ENCODE data around the gene THBS3.
A peak's percentile ranks its signal among the peaks of the same experiment; 100 is the strongest.
"Not testable (repeated sequence)": the region's sequence is repeated elsewhere in the genome, so short reads cannot be mapped to it uniquely, and the experiment has no call there.

THBS3 gene

DNA sequence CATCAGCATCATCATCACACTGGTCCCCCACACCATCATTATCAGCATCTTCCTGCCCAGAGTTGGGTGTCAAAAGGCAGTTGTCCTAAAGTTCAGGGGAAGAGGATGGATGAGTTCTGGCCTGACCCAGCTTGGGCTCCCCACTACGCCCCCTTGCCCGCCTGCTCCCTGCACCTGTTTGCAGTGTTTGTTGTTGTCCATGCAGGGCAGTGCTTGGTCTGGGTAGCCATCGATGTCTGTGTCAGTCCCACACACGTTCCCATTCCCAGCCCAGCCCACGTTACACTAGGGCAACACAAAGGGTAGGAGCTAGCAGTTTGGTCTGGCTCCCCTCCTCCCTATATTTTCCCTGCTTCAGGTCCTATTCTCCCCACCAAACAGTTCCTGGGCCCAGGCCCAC is 6.8 kb downstream of the THBS3 start:
- Histone ChIP-seq H3K36me3 (ENCODE audit: control insufficient read depth in 5 of 5, insufficient read depth in 5 of 5, low read length in 5 of 5) (peaks cover 0 to 30% (median 25%) of the 10 kb centered on the region in 5 donors), H3K27me3 (ENCODE audit: control insufficient read depth in 5 of 5, insufficient read depth in 4 of 5, low read length in 5 of 5) (no peaks in the 10 kb centered on the region), H3K27ac (ENCODE audit: low read depth, low read length) (no peak overlapping the region), H3K9ac (ENCODE audit: low read length in 5 of 5) (no peak overlapping the region), H3K4me3 (ENCODE audit: low read depth in 1 of 5, low read length in 5 of 5) (no peak overlapping the region), H3K9me3 (ENCODE audit: control insufficient read depth in 5 of 5, low read length in 5 of 5) (no peaks in the 10 kb centered on the region), H3K4me1 (ENCODE audit: control insufficient read depth in 5 of 5, insufficient read depth in 5 of 5, low read length in 5 of 5) (peaks cover 0 to 18% (median 10%) of the 10 kb centered on the region in 5 donors)

DNA sequence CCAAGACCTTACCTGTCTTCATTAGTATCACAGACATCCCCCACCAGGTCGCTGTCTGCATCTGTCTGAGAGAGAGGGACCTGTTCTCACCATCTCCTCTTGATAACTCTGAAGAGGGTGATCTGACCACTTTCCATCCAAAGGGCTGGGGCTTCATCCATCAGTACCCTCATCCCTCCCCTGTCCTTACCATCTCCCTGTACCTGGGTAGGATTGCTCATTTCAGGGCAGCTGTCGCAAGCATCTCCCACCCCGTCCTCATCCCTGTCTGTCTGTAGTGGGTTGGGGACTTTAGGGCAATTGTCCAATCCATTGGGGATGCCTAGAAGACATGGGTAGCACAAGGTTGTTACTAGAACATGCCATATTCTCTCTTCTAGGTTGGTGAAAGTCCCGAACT is 7.9 kb downstream of the THBS3 start:
- no peaks in the 10 kb centered on the region for H3K27me3 ChIP-seq (ENCODE audit: control insufficient read depth in 5 of 5, insufficient read depth in 4 of 5, low read length in 5 of 5)
- peaks cover 0 to 30% (median 25%) of the 10 kb centered on the region in 5 donors for H3K36me3 ChIP-seq (ENCODE audit: control insufficient read depth in 5 of 5, insufficient read depth in 5 of 5, low read length in 5 of 5)
- H3K27ac ChIP-seq (ENCODE audit: low read depth, low read length) = no peak overlapping the region
- H3K9me3 ChIP-seq (ENCODE audit: control insufficient read depth in 5 of 5, low read length in 5 of 5) = no peaks in the 10 kb centered on the region
- H3K4me3 ChIP-seq (ENCODE audit: low read depth in 1 of 5, low read length in 5 of 5) = no peak overlapping the region
- peaks cover 4 to 26% (median 18%) of the 10 kb centered on the region in 5 donors for H3K4me1 ChIP-seq (ENCODE audit: control insufficient read depth in 5 of 5, insufficient read depth in 5 of 5, low read length in 5 of 5)
- H3K9ac ChIP-seq (ENCODE audit: low read length in 5 of 5) = no peak overlapping the region

DNA sequence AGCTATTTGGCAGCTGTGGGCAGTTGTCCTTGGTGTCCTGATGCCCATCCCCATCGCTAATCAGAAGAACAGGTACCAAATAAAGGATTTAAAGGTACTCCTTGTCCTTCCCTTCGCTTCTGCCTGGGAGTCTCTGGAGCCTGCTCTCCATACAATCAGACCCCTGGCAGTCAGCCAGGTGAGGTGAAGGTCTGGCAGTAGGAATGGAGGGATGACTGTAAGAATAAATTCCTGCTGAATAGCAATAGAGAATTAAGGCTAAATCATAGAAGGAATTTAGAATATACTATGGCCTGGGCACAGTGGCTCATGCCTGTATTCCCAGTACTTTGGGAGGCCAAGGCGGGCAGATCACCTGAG is 9.2 kb downstream of the THBS3 start:
- Histone ChIP-seq H3K27ac (ENCODE audit: low read depth, low read length) (no peak overlapping the region), H3K27me3 (ENCODE audit: control insufficient read depth in 5 of 5, insufficient read depth in 4 of 5, low read length in 5 of 5) (no peaks in the 10 kb centered on the region), H3K9ac (ENCODE audit: low read length in 5 of 5) (no peak overlapping the region)

DNA sequence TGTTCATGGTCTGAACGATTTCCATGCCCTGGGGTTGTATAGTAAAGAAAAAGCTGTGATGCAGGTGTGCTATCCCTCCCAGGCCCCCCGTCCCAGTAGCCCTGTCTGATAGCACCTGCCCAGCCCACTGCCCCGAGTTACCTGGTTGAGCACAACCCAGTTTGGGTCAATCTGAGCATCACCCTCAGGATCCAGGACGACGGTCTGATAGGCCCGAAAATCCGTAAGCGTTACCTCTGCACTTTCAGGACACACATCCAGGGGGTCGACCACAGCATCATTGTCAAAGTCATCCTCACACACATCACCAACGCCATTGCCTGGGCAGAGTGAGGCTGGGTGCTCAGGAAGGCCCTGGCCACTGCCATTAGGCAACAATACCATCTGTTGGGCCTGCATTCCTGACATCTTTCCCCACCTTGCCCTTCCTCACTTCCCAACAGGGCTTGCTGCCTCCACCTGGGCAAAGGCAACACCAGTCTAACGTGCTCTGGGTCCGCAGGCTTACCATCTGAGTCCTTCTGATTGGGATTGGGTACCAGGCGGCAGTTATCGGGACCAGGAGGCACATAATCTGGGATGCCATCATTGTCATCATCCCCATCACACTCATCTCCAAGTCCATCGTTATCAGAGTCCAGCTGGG is 9.7 kb downstream of the THBS3 start:
- Histone ChIP-seq H3K36me3 (ENCODE audit: control insufficient read depth in 5 of 5, insufficient read depth in 5 of 5, low read length in 5 of 5) (peaks cover 0 to 30% (median 25%) of the 10 kb centered on the region in 5 donors), H3K9me3 (ENCODE audit: control insufficient read depth in 5 of 5, low read length in 5 of 5) (no peaks in the 10 kb centered on the region), H3K27ac (ENCODE audit: low read depth, low read length) (peak overlapping the region; percentile 50)

More for the DNA sequence above, 9.2 kb downstream of the THBS3 start:
- no peaks in the 10 kb centered on the region for H3K9me3 ChIP-seq (ENCODE audit: control insufficient read depth in 5 of 5, low read length in 5 of 5)
- H3K36me3 ChIP-seq (ENCODE audit: control insufficient read depth in 5 of 5, insufficient read depth in 5 of 5, low read length in 5 of 5) = peaks cover 0 to 30% (median 25%) of the 10 kb centered on the region in 5 donors
- no peak overlapping the region for H3K4me3 ChIP-seq (ENCODE audit: low read depth in 1 of 5, low read length in 5 of 5)
- peaks cover 6 to 39% (median 31%) of the 10 kb centered on the region in 5 donors for H3K4me1 ChIP-seq (ENCODE audit: control insufficient read depth in 5 of 5, insufficient read depth in 5 of 5, low read length in 5 of 5)

DNA sequence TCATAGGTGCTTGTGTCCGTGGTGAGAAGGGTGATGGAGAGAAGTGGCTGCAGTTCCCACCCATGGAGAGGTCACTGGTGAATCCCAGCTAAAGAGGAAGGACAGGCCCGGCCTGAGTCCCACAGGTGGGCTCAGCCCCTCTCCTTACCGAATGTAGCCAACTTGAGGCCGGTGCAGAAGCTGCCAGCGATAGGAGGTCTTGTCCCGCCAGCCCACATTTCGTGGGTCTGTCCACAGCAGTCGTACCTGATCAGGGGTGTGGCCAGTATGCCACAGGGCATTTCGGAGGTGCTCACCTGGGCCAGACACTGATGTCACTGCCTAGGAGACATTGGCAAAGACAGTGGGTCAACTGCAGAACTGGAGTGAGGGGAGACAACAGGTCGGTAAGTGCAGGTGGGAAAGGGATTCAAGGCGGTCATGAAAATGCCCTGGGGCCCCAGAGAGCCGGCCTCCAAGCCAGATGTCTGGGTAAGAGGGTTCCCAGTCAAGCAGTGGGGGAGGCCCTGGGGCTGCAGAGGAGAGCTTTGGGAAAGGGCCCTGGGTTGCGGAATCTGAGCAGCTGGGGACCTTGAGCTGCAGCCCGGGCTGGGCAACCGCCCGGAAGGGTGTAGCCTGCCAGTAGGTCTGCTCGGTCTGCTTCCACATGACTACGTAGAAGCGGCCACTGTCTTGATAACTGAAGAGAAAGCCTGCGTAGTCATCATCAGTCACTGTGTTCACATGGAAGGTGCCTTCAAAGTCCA is 10.6 kb downstream of the THBS3 start:
- Histone ChIP-seq H3K36me3 (ENCODE audit: control insufficient read depth in 5 of 5, insufficient read depth in 5 of 5, low read length in 5 of 5) (peaks cover 0 to 30% (median 25%) of the 10 kb centered on the region in 5 donors), H3K4me1 (ENCODE audit: control insufficient read depth in 5 of 5, insufficient read depth in 5 of 5, low read length in 5 of 5) (peaks cover 6 to 46% (median 38%) of the 10 kb centered on the region in 5 donors), H3K9me3 (ENCODE audit: control insufficient read depth in 5 of 5, low read length in 5 of 5) (no peaks in the 10 kb centered on the region), H3K4me3 (ENCODE audit: low read depth in 1 of 5, low read length in 5 of 5) (no peak overlapping the region), H3K27ac (ENCODE audit: low read depth, low read length) (peak overlapping the region; percentile 50), H3K27me3 (ENCODE audit: control insufficient read depth in 5 of 5, insufficient read depth in 4 of 5, low read length in 5 of 5) (no peaks in the 10 kb centered on the region), H3K9ac (ENCODE audit: low read length in 5 of 5) (peak overlapping the region in 1 of 5 donors; percentile 28)

More for the DNA sequence above, 9.7 kb downstream of the THBS3 start:
- no peak overlapping the region for H3K9ac ChIP-seq (ENCODE audit: low read length in 5 of 5)
- H3K27me3 ChIP-seq (ENCODE audit: control insufficient read depth in 5 of 5, insufficient read depth in 4 of 5, low read length in 5 of 5) = no peaks in the 10 kb centered on the region
- peaks cover 6 to 44% (median 36%) of the 10 kb centered on the region in 5 donors for H3K4me1 ChIP-seq (ENCODE audit: control insufficient read depth in 5 of 5, insufficient read depth in 5 of 5, low read length in 5 of 5)
- H3K4me3 ChIP-seq (ENCODE audit: low read depth in 1 of 5, low read length in 5 of 5) = no peak overlapping the region

DNA sequence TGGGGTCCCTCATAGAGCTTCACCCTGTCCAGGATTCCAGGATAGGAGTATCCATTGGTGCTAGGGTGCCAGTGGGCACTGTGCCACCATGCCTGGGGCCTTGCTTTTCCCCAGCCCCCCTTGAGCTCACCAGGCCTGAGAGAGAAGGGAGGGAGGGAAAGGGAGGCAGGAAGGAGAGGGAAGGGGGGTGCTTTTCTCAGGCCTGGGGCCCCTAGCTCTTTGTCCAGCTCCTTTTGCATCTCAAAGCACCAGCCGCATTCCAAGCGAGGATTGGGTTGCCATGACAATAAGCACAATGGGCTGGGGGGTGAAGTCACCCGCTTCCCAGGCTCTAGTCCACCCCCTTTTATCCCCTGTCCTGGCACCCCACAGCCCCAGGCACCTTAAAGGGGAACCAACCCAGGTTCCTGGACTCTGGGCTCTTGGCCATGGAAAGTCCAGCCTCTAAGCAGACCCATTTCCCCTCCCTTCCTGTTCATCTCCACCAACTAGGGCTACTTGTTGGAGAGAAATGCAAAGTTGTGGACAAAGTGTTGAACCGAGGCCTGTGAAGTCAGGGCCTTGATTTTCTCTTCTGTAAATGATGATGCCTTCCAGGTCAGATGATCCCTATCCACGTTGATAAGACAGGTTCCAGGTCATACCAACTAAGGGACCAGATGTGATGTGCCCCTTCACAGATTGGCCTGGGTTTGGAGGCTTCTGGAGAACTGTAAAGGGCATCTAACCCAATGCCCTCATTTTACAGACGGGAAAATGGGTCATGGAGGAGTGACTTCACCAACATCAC is 11.4 kb downstream of the THBS3 start:
- peak overlapping the region; percentile 58 for H3K27ac ChIP-seq (ENCODE audit: low read depth, low read length)
- H3K9me3 ChIP-seq (ENCODE audit: control insufficient read depth in 5 of 5, low read length in 5 of 5) = no peaks in the 10 kb centered on the region
- no peak overlapping the region for H3K9ac ChIP-seq (ENCODE audit: low read length in 5 of 5)
- peaks cover 6 to 46% (median 38%) of the 10 kb centered on the region in 5 donors for H3K4me1 ChIP-seq (ENCODE audit: control insufficient read depth in 5 of 5, insufficient read depth in 5 of 5, low read length in 5 of 5)
- peaks cover 0 to 30% (median 25%) of the 10 kb centered on the region in 5 donors for H3K36me3 ChIP-seq (ENCODE audit: control insufficient read depth in 5 of 5, insufficient read depth in 5 of 5, low read length in 5 of 5)
- H3K4me3 ChIP-seq (ENCODE audit: low read depth in 1 of 5, low read length in 5 of 5) = no peak overlapping the region
- no peaks in the 10 kb centered on the region for H3K27me3 ChIP-seq (ENCODE audit: control insufficient read depth in 5 of 5, insufficient read depth in 4 of 5, low read length in 5 of 5)

DNA sequence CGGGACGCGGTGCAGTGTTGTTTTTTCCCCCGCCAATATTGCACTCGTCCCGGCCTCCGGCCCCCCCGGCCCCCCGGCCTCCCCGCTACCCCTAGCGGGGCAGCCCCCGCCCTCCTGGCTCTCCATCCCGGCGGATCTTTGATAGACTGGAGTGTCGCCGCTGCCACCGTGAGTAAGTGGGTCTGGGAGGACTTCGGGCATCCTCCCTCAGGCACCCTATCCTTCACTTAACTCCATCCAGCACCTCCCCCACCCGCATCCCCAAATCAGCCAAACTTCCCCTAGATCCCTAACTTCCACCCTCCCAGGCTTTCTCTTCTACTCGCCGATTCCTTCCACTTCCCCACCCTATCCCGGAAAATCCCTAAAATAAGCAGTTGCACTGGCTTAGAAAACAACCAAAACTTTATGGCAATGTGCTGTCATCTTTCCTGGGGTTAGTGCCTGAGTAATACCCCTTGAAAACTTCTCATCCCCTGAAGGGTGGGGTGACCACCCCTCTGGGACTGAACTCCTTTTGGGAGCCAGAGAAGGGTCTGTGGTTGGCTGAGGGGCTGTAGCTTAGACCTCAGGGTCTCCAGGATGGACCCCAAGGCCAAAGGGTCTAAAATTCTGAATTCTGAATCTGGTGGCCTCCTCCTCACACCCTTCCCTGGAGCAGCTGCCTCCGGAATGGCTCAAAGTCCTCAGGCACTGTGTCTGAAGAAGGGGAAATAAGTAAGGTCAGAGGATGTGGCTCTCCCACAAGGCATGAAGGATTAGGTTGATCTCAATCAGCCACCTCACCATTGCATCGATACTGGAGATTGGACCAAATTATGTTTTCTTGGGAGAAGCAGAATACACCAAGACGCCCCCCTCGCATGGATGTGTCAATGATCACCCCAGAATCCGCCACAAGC is 12.2 kb downstream of the THBS3 start:
- H3K4me1 ChIP-seq (ENCODE audit: control insufficient read depth in 5 of 5, insufficient read depth in 5 of 5, low read length in 5 of 5) = peaks cover 6 to 46% (median 38%) of the 10 kb centered on the region in 5 donors
- no peaks in the 10 kb centered on the region for H3K9me3 ChIP-seq (ENCODE audit: control insufficient read depth in 5 of 5, low read length in 5 of 5)
- H3K9ac ChIP-seq (ENCODE audit: low read length in 5 of 5) = peak overlapping the region in 1 of 5 donors; percentile 26
- no peaks in the 10 kb centered on the region for H3K27me3 ChIP-seq (ENCODE audit: control insufficient read depth in 5 of 5, insufficient read depth in 4 of 5, low read length in 5 of 5)
- H3K4me3 ChIP-seq (ENCODE audit: low read depth in 1 of 5, low read length in 5 of 5) = peak overlapping the region in 4 of 5 donors; percentile 17 to 68 (median 50)
- H3K36me3 ChIP-seq (ENCODE audit: control insufficient read depth in 5 of 5, insufficient read depth in 5 of 5, low read length in 5 of 5) = peaks cover 0 to 25% (median 21%) of the 10 kb centered on the region in 5 donors
- H3K27ac ChIP-seq (ENCODE audit: low read depth, low read length) = peak overlapping the region; percentile 58

DNA sequence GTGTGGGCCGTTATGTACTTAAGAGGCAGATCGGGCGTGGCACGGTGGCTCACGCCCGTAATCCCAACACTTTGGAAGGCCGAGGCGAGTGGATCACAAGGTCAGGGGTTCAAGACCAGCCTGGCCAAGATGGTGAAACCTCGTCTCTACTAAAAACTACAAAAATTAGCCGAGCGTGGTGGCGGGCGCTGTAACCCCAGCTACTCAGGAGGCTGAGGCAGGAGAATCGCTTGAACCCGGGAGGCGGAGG is 13.8 kb downstream of the THBS3 start:
- peaks cover 6 to 46% (median 38%) of the 10 kb centered on the region in 5 donors for H3K4me1 ChIP-seq (ENCODE audit: control insufficient read depth in 5 of 5, insufficient read depth in 5 of 5, low read length in 5 of 5)
- H3K9me3 ChIP-seq (ENCODE audit: control insufficient read depth in 5 of 5, low read length in 5 of 5); H3K27me3 ChIP-seq (ENCODE audit: control insufficient read depth in 5 of 5, insufficient read depth in 4 of 5, low read length in 5 of 5): not testable (repeated sequence)
- peak overlapping the region in 4 of 5 donors; percentile 54 to 73 (median 62) for H3K9ac ChIP-seq (ENCODE audit: low read length in 5 of 5)
- H3K4me3 ChIP-seq (ENCODE audit: low read depth in 1 of 5, low read length in 5 of 5) = peak overlapping the region; percentile 49 to 77 (median 68)
- H3K27ac ChIP-seq (ENCODE audit: low read depth, low read length) = peak overlapping the region; percentile 72
- peaks cover 0 to 21% (median 13%) of the 10 kb centered on the region in 5 donors for H3K36me3 ChIP-seq (ENCODE audit: control insufficient read depth in 5 of 5, insufficient read depth in 5 of 5, low read length in 5 of 5)

DNA sequence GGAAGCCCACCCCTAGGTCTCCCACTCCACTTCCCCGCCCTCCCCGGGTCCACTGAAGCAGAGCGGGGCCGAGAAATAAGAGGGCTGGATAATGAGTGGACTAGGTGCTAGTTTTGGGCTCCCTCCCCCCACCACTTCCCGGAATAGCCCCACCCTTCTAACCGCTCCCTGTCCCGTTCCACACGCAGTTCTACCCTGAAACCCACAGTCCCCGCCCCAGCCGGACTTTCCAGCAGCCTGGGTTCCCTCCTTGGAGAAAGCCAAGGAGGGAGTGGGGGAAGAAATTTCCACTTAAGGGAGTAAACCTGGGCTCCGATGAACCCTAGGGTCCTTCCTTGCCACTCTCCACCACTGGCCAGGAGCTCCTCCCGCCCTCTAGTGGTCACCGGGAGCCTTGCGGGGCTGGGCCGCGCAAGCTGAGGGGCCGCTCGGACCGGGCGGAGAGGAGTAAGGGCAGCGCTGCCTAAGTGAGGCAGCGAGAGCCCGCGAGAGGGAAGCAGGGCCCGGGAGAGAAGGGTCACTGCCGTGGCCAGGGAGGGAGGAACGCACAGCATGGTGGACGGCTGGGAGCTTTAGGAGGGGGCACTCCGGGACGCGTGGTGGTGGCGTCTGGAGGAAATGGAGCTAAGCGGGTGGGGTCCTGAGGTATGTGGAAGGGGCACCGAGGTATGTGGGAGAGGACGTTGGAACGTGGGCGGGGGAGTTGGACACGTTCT is 14.3 kb downstream of the THBS3 start:
- Histone ChIP-seq H3K9me3 (ENCODE audit: control insufficient read depth in 5 of 5, low read length in 5 of 5) (no peaks in the 10 kb centered on the region), H3K4me1 (ENCODE audit: control insufficient read depth in 5 of 5, insufficient read depth in 5 of 5, low read length in 5 of 5) (peaks cover 6 to 43% (median 38%) of the 10 kb centered on the region in 5 donors), H3K27ac (ENCODE audit: low read depth, low read length) (peak overlapping the region; percentile 72), H3K36me3 (ENCODE audit: control insufficient read depth in 5 of 5, insufficient read depth in 5 of 5, low read length in 5 of 5) (peaks cover 0 to 19% (median 13%) of the 10 kb centered on the region in 5 donors), H3K4me3 (ENCODE audit: low read depth in 1 of 5, low read length in 5 of 5) (peak overlapping the region; percentile 59 to 70 (median 68)), H3K27me3 (ENCODE audit: control insufficient read depth in 5 of 5, insufficient read depth in 4 of 5, low read length in 5 of 5) (no peaks in the 10 kb centered on the region), H3K9ac (ENCODE audit: low read length in 5 of 5) (peak overlapping the region in 4 of 5 donors; percentile 54 to 73 (median 62))
